ENCODE results near the gene TPBGL.

The TPBGL gene

DNA sequence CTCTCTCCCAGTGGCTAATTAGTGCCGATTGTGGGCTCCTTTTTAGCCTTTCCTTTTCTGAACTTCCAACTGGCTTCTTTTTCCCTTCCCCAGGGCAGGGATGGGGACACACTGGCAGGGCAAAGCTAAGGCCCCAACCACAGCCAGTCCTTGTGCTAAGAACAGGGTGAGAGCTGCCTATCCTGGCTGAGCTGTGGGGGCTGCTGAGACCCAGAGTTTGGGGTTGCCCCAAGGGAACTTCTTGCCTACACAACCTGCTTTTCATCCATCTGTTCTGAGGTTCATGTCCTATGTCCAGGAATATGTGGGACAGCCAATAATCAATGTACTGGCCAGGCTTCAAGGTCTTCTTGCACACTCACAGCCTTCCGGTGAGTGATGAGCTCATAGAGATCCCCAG, 10.0 kb upstream of the TPBGL start:
- no peak for TF ChIP-seq EGR1 (IDR thresholded peaks at IDR 0.05)
- TF ChIP-seq USF1 (IDR thresholded peaks at IDR 0.05) = no peak
- TF ChIP-seq RAD21 (IDR thresholded peaks at IDR 0.05; ENCODE audit: low read depth) = no peak
- no peak for TF ChIP-seq YY1 (IDR thresholded peaks at IDR 0.05; ENCODE audit: low read depth)
- no peak for TF ChIP-seq REST (IDR thresholded peaks at IDR 0.05; ENCODE audit: low read depth)
- TF ChIP-seq TEAD4 (IDR thresholded peaks at IDR 0.05) = no peak
- TF ChIP-seq ZBTB7A (IDR thresholded peaks at IDR 0.05; ENCODE audit: low read depth) = no peak
- no peak for TF ChIP-seq CREB1 (IDR thresholded peaks at IDR 0.05; ENCODE audit: low read depth)
- TF ChIP-seq EP300 (IDR thresholded peaks at IDR 0.05; ENCODE audit: borderline replicate concordance) = no peak
- no peak for TF ChIP-seq FOXM1 (IDR thresholded peaks at IDR 0.05; ENCODE audit: borderline replicate concordance, low read depth)
- no peak for TF ChIP-seq CEBPB (IDR thresholded peaks at IDR 0.05)
- TF ChIP-seq MAX (IDR thresholded peaks at IDR 0.05) = no peak
- no peak for TF ChIP-seq NFIC (IDR thresholded peaks at IDR 0.05)
- TF ChIP-seq TAF1 (IDR thresholded peaks at IDR 0.05; ENCODE audit: low read depth) = no peak

GRCh38 chr11:75233754-75234172, 6.8 kb upstream of the TPBGL start:
- peak; percentile 68 for TF ChIP-seq CEBPB (IDR thresholded peaks at IDR 0.05)
- TF ChIP-seq TEAD4 (IDR thresholded peaks at IDR 0.05) = peak; percentile 98
- peak; percentile 95 for TF ChIP-seq REST (IDR thresholded peaks at IDR 0.05; ENCODE audit: low read depth)
- TF ChIP-seq TAF1 (IDR thresholded peaks at IDR 0.05; ENCODE audit: low read depth) = no peak

- no peak for TF ChIP-seq FOXM1 (IDR thresholded peaks at IDR 0.05; ENCODE audit: borderline replicate concordance, low read depth)
These were observed 4.5 kb upstream of the TPBGL start for GRCh38 chr11:75236062-75236461.

- TF ChIP-seq USF1 (IDR thresholded peaks at IDR 0.05) (no peak), CEBPB (IDR thresholded peaks at IDR 0.05) (no peak), REST (IDR thresholded peaks at IDR 0.05; ENCODE audit: low read depth) (no peak), NFIC (IDR thresholded peaks at IDR 0.05) (no peak), MAX (IDR thresholded peaks at IDR 0.05) (no peak), EP300 (IDR thresholded peaks at IDR 0.05; ENCODE audit: borderline replicate concordance) (no peak), EGR1 (IDR thresholded peaks at IDR 0.05) (no peak), TEAD4 (IDR thresholded peaks at IDR 0.05) (no peak), TAF1 (IDR thresholded peaks at IDR 0.05; ENCODE audit: low read depth) (no peak), CREB1 (IDR thresholded peaks at IDR 0.05; ENCODE audit: low read depth) (no peak)
These were observed 3.5 kb upstream of the TPBGL start for GRCh38 chr11:75237050-75237449.

GRCh38 chr11:75238595-75239440, 1.8 kb upstream of the TPBGL start:
- no peak for TF ChIP-seq TAF1 (IDR thresholded peaks at IDR 0.05; ENCODE audit: low read depth)
- TF ChIP-seq NFIC (IDR thresholded peaks at IDR 0.05) = no peak
- TF ChIP-seq EGR1 (IDR thresholded peaks at IDR 0.05) = no peak
- no peak for TF ChIP-seq TEAD4 (IDR thresholded peaks at IDR 0.05)
- TF ChIP-seq USF1 (IDR thresholded peaks at IDR 0.05) = no peak
- no peak for TF ChIP-seq CREB1 (IDR thresholded peaks at IDR 0.05; ENCODE audit: low read depth)
- no peak for TF ChIP-seq CEBPB (IDR thresholded peaks at IDR 0.05)
- no peak for TF ChIP-seq FOXM1 (IDR thresholded peaks at IDR 0.05; ENCODE audit: borderline replicate concordance, low read depth)
- TF ChIP-seq MAX (IDR thresholded peaks at IDR 0.05) = no peak
- TF ChIP-seq RAD21 (IDR thresholded peaks at IDR 0.05; ENCODE audit: low read depth) = no peak
- no peak for TF ChIP-seq ZBTB7A (IDR thresholded peaks at IDR 0.05; ENCODE audit: low read depth)
- TF ChIP-seq YY1 (IDR thresholded peaks at IDR 0.05; ENCODE audit: low read depth) = no peak
- no peak for TF ChIP-seq EP300 (IDR thresholded peaks at IDR 0.05; ENCODE audit: borderline replicate concordance)
- no peak for TF ChIP-seq REST (IDR thresholded peaks at IDR 0.05; ENCODE audit: low read depth)

All from Ishikawa (cell line).